Uterine smooth muscle cell (primary cell): ENCODE measurements around the gene NPNT. TPM values are rescaled to one million over a fixed set of nuclear protein-coding genes. Genes with fewer than 3 reads are reported as not detected.

Experiments used
- total RNA-seq: library from RNA; depleted of rRNA; stranded (reverse); fragments of >200 nt; gene quantifications from 2 replicates; pipeline ENCODE4 v1.2.3, GENCODE V29; 2014

Gene NPNT
- total RNA-seq = 0.75 and 1.1 TPM in 2 replicates

DNA sequence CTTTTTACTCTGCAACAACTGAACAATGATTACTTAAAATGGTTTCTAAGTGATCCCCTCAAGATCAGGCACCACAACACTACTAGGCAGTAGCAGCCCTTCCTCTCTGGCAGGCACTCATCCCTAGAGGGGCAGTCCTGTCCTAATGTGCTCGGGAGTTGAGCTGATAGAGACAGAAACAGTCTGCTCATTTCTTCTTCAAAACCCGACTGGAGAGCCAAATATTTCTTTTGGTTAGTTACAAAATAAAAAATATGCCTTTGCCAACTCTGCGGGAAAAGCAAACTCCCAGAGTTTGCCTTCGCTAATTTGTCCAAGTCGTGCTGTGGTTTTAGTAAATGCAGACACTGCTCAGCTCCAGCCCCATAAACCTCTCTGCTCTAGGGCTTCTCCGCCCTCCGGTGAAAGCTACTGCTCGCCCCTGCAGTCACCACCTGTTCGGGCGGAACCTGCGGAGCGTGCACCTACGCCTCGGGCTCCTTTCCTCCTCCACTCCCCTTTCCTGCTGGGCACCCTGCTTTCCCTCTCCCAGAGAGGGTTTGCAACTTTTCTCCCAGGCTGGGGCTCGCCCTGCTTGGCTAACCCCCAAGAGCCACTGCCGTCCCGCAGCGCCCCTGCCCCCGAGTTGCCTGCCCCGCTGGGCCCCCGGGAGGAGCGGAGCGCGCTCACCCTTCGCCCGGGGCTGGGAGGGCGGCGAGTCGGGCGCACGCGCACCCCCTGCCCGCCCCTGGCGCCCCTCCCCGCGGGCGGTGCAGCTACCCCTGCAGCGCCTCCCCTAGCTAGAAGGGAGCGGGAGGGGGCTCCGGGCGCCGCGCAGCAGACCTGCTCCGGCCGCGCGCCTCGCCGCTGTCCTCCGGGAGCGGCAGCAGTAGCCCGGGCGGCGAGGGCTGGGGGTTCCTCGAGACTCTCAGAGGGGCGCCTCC lies at the start of gene NPNT:
Gene NPNT, plus strand, starts transcription at position 812 of the 923 bp plus-strand sequence. CDS start 182 bp downstream, outside the sequence.

Other genes with a start within 250 kb of the NPNT start
- gene INTS12, start 186.8 kb upstream of the NPNT start, total RNA-seq = 22.6 and 23.6 TPM in 2 replicates
- 13.7 and 31.0 TPM in 2 replicates for gene GSTCD, start 186.7 kb upstream of the NPNT start, total RNA-seq